Osteoblast (primary cell): ENCODE results near the gene ARHGEF28. TPM values are rescaled to one million over a fixed set of nuclear protein-coding genes. Genes with fewer than 3 reads are reported as not detected.

Source experiments
- DNase-seq: peaks from one replicate; pipeline ENCODE4 v3.0.0; 2011; ENCODE audit warnings: low spot score, mixed read lengths; ENCODE audit not compliant: insufficient read length; ENCODE audit errors: missing footprints
- H2AFZ ChIP-seq: 2 replicates; pipeline ENCODE4 v1.6.0; 2011; ENCODE audit warnings: mild to moderate bottlenecking, low read length
- H3K27ac ChIP-seq: 2 replicates; pipeline ENCODE4 v1.5.1; 2011; ENCODE audit warnings: mild to moderate bottlenecking, low read depth, low read length, moderate library complexity
- H3K27me3 ChIP-seq: 2 replicates; pipeline ENCODE4 v1.6.0; 2012; ENCODE audit warnings: mild to moderate bottlenecking, control low read depth, inconsistent platforms, low read length, moderate library complexity; ENCODE audit not compliant: insufficient read depth
- H3K36me3 ChIP-seq: 2 replicates; pipeline ENCODE4 v1.5.1; 2011; ENCODE audit warnings: mild to moderate bottlenecking, low read length, control low read depth, moderate library complexity; ENCODE audit not compliant: insufficient read depth
- H3K4me1 ChIP-seq: 2 replicates; pipeline ENCODE4 v1.5.1; 2011; ENCODE audit warnings: mild to moderate bottlenecking, low read length, control low read depth, moderate library complexity; ENCODE audit not compliant: insufficient read depth
- H3K4me2 ChIP-seq: 2 replicates; pipeline ENCODE4 v1.6.0; 2011; ENCODE audit warnings: mild to moderate bottlenecking, low read length; ENCODE audit not compliant: insufficient read depth
- H3K4me3 ChIP-seq: fragments of 200-600 bp; sonication (generic); 3 replicates; pipeline ENCODE4 v1.5.1; 2012; ENCODE audit warnings: mild to moderate bottlenecking, low read length, inconsistent platforms; ENCODE audit not compliant: insufficient read depth
- H3K79me2 ChIP-seq: 2 replicates; pipeline ENCODE4 v1.6.0; 2012; ENCODE audit warnings: mild to moderate bottlenecking, low read length, control low read depth, inconsistent platforms; ENCODE audit not compliant: insufficient read depth
- H3K9me3 ChIP-seq: 2 replicates; pipeline ENCODE4 v1.5.1; 2011; ENCODE audit warnings: low read depth, low read length, control low read depth
- H4K20me1 ChIP-seq: 2 replicates; pipeline ENCODE4 v1.6.0; 2012; ENCODE audit warnings: mild to moderate bottlenecking, low read length, control low read depth; ENCODE audit not compliant: insufficient read depth
- CTCF ChIP-seq: IDR thresholded peaks from 2 replicates; pipeline ENCODE4 v1.5.1; 2011; ENCODE audit warnings: mild to moderate bottlenecking, low read depth, low read length, moderate library complexity; ENCODE audit errors: extremely low read depth
- total RNA-seq: library from RNA; depleted of rRNA; stranded (reverse); fragments of >200 nt; gene quantifications from 2 replicates; pipeline ENCODE4 v1.2.3, GENCODE V29; 2012

Gene ARHGEF28
- total RNA-seq, 1 donor, result 64.4 TPM

- H2AFZ ChIP-seq, result no peak overlapping the region
- no peak for DNase-seq
Measured at GRCh38 chr5:73863876-73864275, 237.9 kb downstream of the ARHGEF28 start.

GRCh38 chr5:73865315-73865714, 239.3 kb downstream of the ARHGEF28 start:
- TF ChIP-seq CTCF, result no peak
- peaks cover 4% of the 10 kb centered on the region for H3K4me1 ChIP-seq
- no peak overlapping the region for H2AFZ ChIP-seq
- no peak for DNase-seq
- H3K4me3 ChIP-seq, result no peak overlapping the region
- H3K4me2 ChIP-seq, result no peak overlapping the region
- no peaks in the 10 kb centered on the region for H3K79me2 ChIP-seq
- no peak overlapping the region for H3K27ac ChIP-seq
- no peaks in the 10 kb centered on the region for H3K27me3 ChIP-seq
- H3K36me3 ChIP-seq, result peaks cover 7% of the 10 kb centered on the region
- H3K9me3 ChIP-seq, result no peaks in the 10 kb centered on the region
- no peaks in the 10 kb centered on the region for H4K20me1 ChIP-seq

More at GRCh38 chr5:73863876-73864275, 237.9 kb downstream of the ARHGEF28 start:
- Histone ChIP-seq H3K9me3 (no peaks in the 10 kb centered on the region), H3K4me2 (no peak overlapping the region), H3K27me3 (no peaks in the 10 kb centered on the region), H3K79me2 (no peaks in the 10 kb centered on the region), H4K20me1 (no peaks in the 10 kb centered on the region), H3K4me1 (peaks cover 4% of the 10 kb centered on the region), H3K27ac (no peak overlapping the region), H3K36me3 (peaks cover 7% of the 10 kb centered on the region), H3K4me3 (no peak overlapping the region)
- TF ChIP-seq CTCF, result no peak

GRCh38 chr5:73867345-73868335, 241.6 kb downstream of the ARHGEF28 start:
- Histone ChIP-seq H3K4me1 (no peaks in the 10 kb centered on the region), H3K79me2 (no peaks in the 10 kb centered on the region), H2AFZ (no peak overlapping the region), H4K20me1 (no peaks in the 10 kb centered on the region), H3K27me3 (no peaks in the 10 kb centered on the region), H3K4me2 (no peak overlapping the region), H3K27ac (no peak overlapping the region), H3K4me3 (no peak overlapping the region), H3K9me3 (no peaks in the 10 kb centered on the region), H3K36me3 (peaks cover 7% of the 10 kb centered on the region)
- DNase-seq, result peak; percentile 6
- no peak for TF ChIP-seq CTCF

GRCh38 chr5:73883646-73884045, 257.6 kb downstream of the ARHGEF28 start:
- H3K4me3 ChIP-seq, result no peak overlapping the region
- H3K9me3 ChIP-seq, result no peaks in the 10 kb centered on the region
- no peak for TF ChIP-seq CTCF
- no peak overlapping the region for H2AFZ ChIP-seq
- H3K27ac ChIP-seq, result no peak overlapping the region
- no peak for DNase-seq
- H3K4me1 ChIP-seq, result no peaks in the 10 kb centered on the region
- H3K36me3 ChIP-seq, result no peaks in the 10 kb centered on the region
- no peaks in the 10 kb centered on the region for H3K27me3 ChIP-seq
- no peak overlapping the region for H3K4me2 ChIP-seq
- no peaks in the 10 kb centered on the region for H3K79me2 ChIP-seq
- H4K20me1 ChIP-seq, result no peaks in the 10 kb centered on the region
